Frontal cortex (tissue), 4 donors: Measurements from ENCODE around the gene TMCC1. TPM values are rescaled to one million over a fixed set of nuclear protein-coding genes. Genes with fewer than 3 reads are reported as not detected.
"Not testable (repeated sequence)": the region's sequence is repeated elsewhere in the genome, so short reads cannot be mapped to it uniquely, and the experiment has no call there.

Experiments
- DNase-seq, 2 donors: peaks; one replicate each; pipeline ENCODE4 v3.0.0; 2012; ENCODE audit warnings: low spot score in 2 of 2
- FAIRE-seq: peaks from 2 replicates; lab custom pipeline; 2012; peaks lifted over from hg19 to GRCh38; lab: Jason Lieb, UNC
- total RNA-seq: library from RNA; depleted of rRNA; stranded (reverse); fragments of >200 nt; gene quantifications from one replicate; pipeline ENCODE4 v1.2.3, GENCODE V29; 2014
- donor health status: control.
- donor health status: control.
- donor health status: control.

The TMCC1 gene
- total RNA-seq, 1 donor from 2014 or later: 68.5 TPM

GRCh38 chr3:129619726-129620162, 273.8 kb downstream of the TMCC1 start:
- DNase-seq (no peak), FAIRE-seq (no peak)

- FAIRE-seq (no peak), DNase-seq (no peak)
Measured at GRCh38 chr3:129618901-129619671, 274.4 kb downstream of the TMCC1 start.

DNA sequence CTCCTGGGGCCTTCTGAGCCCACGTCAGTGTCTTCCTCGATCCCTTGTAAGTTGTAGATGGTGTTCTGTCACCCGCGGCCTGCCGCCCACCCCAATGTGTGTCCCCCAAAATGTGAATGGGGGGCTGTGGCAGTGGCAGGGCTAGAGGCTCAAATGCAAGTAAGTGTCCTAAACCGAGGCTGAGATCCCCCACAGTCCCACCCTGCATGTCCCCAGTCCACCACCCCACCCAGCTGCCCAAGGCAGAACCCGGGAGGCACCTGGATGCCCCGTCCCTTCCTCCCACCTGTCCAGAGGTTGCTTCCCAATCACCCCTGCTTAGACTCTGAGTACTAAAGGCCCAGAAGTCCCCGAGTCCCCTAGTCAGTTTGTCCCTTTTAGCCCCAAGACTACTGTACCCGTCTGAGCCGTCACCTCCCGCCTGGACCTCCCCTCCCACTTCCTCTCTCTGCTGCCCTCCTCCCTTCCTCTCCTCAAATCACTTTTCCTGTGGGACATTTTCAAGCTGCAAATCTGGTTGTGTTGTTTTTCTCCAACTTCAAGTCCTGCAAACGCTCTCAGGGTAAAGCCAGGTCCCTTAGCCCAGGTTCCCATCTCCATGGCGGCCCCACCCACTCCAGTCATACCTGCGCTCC, 275.2 kb downstream of the TMCC1 start:
- no peak for FAIRE-seq
- DNase-seq: no peak

- FAIRE-seq (no peak), DNase-seq (no peak)
Measured at GRCh38 chr3:129617381-129618185, 275.9 kb downstream of the TMCC1 start.

DNA sequence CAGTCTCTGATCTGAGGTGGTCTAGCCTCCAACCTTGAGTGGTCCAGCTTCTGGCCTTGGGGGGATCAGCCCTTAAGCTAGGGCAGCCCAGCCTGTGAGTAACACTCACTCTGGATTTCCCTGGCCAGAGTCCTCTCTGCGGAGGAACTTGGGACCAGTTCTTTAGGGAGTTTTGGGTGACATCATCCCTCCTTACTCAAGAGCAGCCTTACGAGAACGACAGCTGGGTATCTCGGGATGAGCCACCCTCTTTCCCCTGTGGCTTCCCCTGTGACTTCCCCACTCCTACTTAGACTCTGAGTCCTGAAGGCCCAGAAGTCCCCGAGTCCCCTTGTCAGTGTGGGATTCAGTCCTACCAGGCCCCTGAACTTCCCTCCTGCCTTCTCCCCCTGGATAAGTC, 276.8 kb downstream of the TMCC1 start:
- FAIRE-seq (no peak), DNase-seq (no peak)

- DNase-seq (no peak), FAIRE-seq (no peak)
Measured at GRCh38 chr3:129616291-129616690, 277.2 kb downstream of the TMCC1 start.

- no peak for DNase-seq
- no peak for FAIRE-seq
Measured at GRCh38 chr3:129615751-129616281, 277.7 kb downstream of the TMCC1 start.

GRCh38 chr3:129614927-129615363, 278.6 kb downstream of the TMCC1 start:
- no peak for FAIRE-seq

GRCh38 chr3:129614435-129614834, 279.1 kb downstream of the TMCC1 start:
- FAIRE-seq (no peak), DNase-seq (no peak)

More at GRCh38 chr3:129614927-129615363, 278.6 kb downstream of the TMCC1 start:
- no peak for DNase-seq

GRCh38 chr3:129613367-129613740, 280.2 kb downstream of the TMCC1 start:
- FAIRE-seq: no peak
- no peak for DNase-seq

DNA sequence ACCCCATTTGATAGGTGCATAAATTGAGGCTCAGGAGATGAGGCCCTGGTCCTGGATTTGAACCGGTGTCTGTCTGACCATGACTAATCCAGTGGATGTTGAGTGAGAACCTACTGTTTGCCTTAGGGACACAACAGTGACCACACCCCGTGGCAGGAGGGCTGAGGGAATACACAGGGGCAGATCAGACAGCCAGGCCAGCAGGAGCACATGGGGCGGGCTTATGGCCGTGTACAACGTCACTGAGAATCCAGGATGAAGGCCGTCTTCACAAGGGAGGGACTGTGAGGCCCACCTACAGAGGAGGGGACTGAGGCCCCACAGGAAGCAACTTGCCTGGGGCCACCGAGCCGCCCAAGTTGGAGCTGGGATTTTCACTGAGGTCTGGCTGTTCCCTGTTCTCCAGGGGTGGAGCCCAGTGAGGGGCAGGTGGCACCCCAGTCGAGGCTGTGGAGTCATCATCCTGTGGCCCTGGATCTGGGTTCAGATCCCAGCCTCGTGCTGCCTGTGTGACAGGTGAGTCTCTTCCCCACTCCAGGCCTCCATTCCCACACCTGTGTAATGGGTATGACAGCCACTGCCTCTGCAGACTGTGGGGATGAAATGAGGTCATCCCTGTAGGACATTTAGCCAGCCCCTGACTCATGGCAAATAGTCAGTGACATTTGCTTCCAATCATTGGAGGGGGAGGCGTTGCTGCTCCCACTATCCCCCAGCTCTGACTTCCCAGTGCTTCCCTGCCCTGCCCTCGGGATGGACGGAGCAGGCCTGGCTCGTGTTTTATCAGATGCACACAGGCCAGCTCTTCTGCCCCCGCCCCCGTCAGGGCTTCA, 280.8 kb downstream of the TMCC1 start:
- no peak for DNase-seq
- FAIRE-seq: no peak

- no peak for DNase-seq
- no peak for FAIRE-seq
Measured at GRCh38 chr3:129611812-129612533, 281.5 kb downstream of the TMCC1 start.

GRCh38 chr3:129611446-129611800, 282.1 kb downstream of the TMCC1 start:
- FAIRE-seq: no peak
- no peak for DNase-seq

DNA sequence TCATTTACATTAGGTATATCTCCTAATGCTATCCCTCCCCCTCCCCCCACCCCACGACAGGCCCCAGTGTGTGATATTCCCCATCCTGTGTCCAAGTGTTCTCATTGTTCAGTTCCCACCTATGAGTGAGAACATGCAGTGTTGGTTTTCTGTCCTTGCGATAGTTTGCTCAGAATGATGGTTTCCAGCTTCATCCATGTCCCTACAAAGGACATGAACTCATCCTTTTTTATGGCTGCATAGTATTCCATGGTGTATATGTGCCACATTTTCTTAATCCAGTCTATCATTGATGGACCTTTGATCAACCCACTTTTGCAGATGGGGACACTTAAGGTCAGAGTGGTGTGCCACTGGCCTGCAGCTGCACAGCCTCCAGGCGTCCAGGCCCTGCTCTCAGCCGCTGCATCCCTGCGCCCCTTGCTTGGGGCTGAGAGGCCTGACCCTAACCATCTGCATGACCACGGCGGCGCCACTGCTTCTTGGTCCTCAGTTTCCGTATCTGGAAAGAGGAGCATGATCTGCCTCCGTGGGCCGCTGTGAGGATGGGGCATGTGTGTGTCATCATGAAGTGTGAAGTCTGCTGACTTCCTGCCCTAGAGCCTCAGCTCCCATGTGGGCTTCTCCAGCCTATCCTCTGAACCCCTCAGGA, 282.6 kb downstream of the TMCC1 start:
- DNase-seq, FAIRE-seq: not testable (repeated sequence)

DNA sequence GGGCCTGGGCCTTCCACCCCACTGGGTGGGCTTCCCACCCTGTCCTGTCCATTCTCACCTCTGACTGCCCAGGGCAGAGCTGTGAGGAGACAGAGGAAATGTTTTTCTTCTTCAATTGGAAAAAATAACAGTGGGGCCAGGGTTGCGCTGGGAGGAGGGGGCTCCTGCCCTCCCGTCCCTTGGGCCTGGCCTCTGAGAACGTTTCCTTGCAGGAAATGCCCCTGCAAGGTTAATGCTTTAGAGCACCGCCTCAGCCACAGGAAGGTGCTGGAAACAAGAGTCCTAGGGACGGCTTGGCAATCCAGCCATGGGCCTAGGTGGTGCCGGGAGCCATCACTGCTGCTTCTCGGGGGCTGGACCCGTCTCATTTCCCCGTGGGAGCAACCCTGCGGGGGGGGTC, 283.2 kb downstream of the TMCC1 start:
- DNase-seq (no peak), FAIRE-seq (no peak)

- FAIRE-seq (no peak), DNase-seq (no peak)
Measured at GRCh38 chr3:129609591-129610182, 283.8 kb downstream of the TMCC1 start.

GRCh38 chr3:129608936-129609590, 284.4 kb downstream of the TMCC1 start:
- FAIRE-seq (no peak), DNase-seq (no peak)
